ENCODE measurements around the gene TBL1X.
"Not testable (repeated sequence)": the region's sequence is repeated elsewhere in the genome, so short reads cannot be mapped to it uniquely, and the experiment has no call there.

Gene TBL1X

GRCh38 chrX:9765737-9766097 is 300.9 kb downstream of the TBL1X start, which contains the start of gene GPR143:
GPR143 (minus strand) TSS chrX:9765847; CDS start chrX:9765817, 30 bp downstream.
- no peak for DNase-seq (ENCODE audit: low spot score)

DNA sequence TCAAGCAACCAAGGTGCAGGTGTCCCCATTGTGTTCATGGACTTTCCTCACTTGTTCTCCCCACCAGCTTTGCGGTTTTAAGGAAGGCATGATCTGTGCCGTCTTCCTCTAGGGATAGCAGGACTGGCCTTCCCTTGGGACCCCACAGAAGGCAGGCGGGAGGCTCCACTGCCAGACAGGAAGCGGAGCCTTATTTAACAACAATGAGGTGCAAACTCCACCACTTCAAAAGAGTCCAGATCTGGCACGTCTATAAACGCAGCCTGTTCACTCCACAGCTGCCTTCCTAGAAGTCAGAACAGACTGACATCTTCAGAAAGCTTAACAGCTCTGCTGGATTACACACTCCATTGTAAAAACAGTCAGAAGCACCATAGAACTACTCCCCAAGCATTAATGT is 302.5 kb downstream of the TBL1X start:
- DNase-seq (ENCODE audit: low spot score), result no peak

DNA sequence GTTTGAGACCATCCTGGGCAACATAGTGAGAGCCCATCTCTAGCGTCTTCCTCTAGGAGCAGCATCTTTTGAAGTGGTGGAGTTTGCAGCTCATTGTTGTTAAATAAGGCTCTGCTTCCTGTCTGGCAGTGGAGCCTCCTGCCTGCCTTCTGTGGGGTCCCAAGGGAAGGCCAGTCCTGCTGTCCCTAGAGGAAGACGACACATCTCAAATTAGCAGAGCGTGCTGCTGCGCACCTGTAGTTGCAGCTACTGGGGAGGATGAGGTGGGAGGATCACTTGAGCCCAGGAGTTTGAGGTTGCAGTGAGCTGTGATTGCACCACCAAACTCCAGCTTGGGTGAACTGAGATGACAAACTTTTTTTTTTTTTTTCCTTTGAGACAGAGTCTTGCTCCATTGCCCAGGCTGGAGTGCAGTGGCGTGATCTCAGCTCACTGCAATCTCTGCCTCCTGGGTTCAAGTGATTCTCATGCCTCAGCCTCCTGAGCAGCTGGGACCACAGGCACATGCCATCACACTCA is 303.5 kb downstream of the TBL1X start:
- not testable (repeated sequence) for DNase-seq (ENCODE audit: low spot score)

- no peak for DNase-seq (ENCODE audit: low spot score)
These were observed 305.5 kb downstream of the TBL1X start for GRCh38 chrX:9770319-9770718.

- DNase-seq (ENCODE audit: low spot score), result no peak
These were observed 308.1 kb downstream of the TBL1X start for GRCh38 chrX:9772943-9773342.

DNA sequence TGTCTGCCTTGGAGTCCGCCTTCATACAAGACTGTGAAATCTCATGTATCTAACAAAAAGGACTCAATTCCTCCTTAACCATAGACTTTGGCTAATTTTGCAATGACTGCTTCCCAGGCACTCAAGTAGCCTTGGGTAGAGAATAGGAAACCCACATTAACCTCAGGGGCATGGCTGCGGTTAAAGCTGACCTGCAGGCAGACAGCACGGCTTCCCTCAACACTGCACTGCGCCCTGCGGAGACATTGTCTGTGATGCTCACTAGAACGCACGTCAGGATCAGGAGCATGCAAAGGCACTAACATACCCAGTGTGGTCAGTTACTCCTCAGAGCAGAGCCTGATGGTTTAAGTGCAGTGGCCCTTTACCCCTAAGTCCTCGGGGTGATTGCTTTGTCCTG is 311.1 kb downstream of the TBL1X start:
- DNase-seq (ENCODE audit: low spot score), result no peak

GRCh38 chrX:9781941-9782340 is 317.1 kb downstream of the TBL1X start:
- DNase-seq (ENCODE audit: low spot score), result no peak

GRCh38 chrX:9784332-9784731 is 319.5 kb downstream of the TBL1X start:
- no peak for DNase-seq (ENCODE audit: low spot score)

DNA sequence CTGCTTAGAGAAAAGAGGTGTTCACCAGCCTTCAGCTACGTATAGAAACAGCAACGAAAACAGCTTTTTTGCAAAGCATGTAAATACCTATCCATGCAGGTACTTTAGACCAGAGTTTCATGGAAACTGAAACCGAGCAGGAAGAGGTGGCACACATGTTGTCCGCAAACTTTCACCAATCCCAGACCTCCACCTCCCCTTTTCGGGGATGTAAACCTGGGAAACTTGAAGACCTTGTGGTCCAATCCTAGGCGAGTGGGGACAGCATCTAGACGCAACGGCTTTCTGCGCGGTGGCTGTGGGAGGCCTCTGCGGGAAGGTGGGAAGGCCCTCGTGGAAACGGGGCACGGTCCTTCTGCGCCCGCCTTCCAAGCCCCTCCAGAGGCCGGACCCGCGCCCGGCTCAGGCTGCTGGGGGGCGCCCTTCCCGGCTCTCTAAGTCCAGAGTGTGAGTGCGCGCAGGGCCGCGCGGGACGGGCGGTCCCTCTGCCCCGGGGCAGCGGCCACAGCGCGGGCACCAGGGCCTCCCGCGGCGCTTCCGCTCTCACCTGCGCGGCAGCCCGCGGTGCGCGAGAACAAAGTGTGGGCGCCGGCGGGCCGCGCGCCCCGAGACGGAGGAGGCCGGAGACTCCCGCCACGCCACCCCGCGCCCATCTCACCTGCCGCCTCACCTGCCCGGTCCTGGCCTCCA is 320.5 kb downstream of the TBL1X start:
- no peak for DNase-seq (ENCODE audit: low spot score)

GRCh38 chrX:9785944-9786797 is 321.3 kb downstream of the TBL1X start, which contains the start of gene SHROOM2:
SHROOM2 (plus strand) TSS chrX:9786429; CDS start chrX:9786546, 117 bp downstream.
- DNase-seq (ENCODE audit: low spot score), result no peak

GRCh38 chrX:9786798-9787635 is 322.2 kb downstream of the TBL1X start:
- DNase-seq (ENCODE audit: low spot score), result no peak

DNA sequence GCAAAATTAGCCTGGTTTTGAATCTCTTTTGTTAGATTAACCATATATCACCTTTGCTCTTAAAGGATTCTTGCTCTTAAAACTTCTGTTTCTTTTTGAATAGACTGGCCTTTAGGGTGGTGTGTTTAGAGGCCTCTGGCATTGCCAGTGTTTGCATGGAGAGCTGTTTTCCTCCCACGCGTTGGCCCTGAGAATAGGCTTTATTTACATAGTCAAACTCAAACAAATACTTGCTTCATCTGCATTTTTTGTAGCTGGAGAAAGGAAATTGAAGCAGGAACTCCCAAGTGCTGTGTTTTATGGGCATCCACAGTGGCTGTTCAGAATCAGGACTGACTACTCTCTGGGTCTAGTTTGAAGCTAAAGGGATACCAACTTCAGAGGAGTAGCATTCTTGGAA is 324.1 kb downstream of the TBL1X start:
- no peak for DNase-seq (ENCODE audit: low spot score)

GRCh38 chrX:9789555-9789954 is 324.7 kb downstream of the TBL1X start:
- DNase-seq (ENCODE audit: low spot score), result no peak
